GM12878 (cell line): ENCODE measurements around the gene SYT1.

Source experiments
- ATF3 ChIP-seq: IDR thresholded peaks from 2 replicates; pipeline ENCODE4 v1.6.1; 2011; ENCODE audit warnings: low read depth, mild to moderate bottlenecking, low read length, moderate library complexity, borderline replicate concordance; ENCODE audit errors: extremely low read depth
- ATF7 ChIP-seq: fragments of 450-650 bp; IDR thresholded peaks from 2 replicates; pipeline ENCODE4 v1.6.1; 2016; ENCODE audit warnings: low read depth, mild to moderate bottlenecking
- BACH1 ChIP-seq: fragments of 450-650 bp; IDR thresholded peaks from 2 replicates; pipeline ENCODE4 v1.6.1; 2017; ENCODE audit warnings: mild to moderate bottlenecking, borderline replicate concordance
- CTCF ChIP-seq, 3 experiments: IDR thresholded peaks in 2 of 3; conservative IDR thresholded peaks in 1 of 3; 2 replicates each; pipeline ENCODE4 v1.5.1; 2011; ENCODE audit warnings: low read depth in 3 of 3, low read length in 3 of 3, mild to moderate bottlenecking in 3 of 3, control low read depth in 2 of 3, moderate library complexity in 2 of 3, inconsistent platforms in 1 of 3, mixed read lengths in 1 of 3; ENCODE audit not compliant: control insufficient read depth in 2 of 3, insufficient read depth in 1 of 3; ENCODE audit errors: extremely low read depth in 1 of 3
- EGR1 ChIP-seq, 2 experiments: IDR thresholded peaks; 1 replicate in 1 of 2; 2 replicates in 1 of 2; pipeline ENCODE4 v1.6.1; 2011 to 2012; ENCODE audit warnings: low read depth in 2 of 2, low read length in 2 of 2, borderline replicate concordance in 1 of 2, mild to moderate bottlenecking in 1 of 2, moderate library complexity in 1 of 2
- ETV6 ChIP-seq, 2 experiments: fragments of 450-650 bp in 1 of 2; IDR thresholded peaks in 1 of 2; conservative IDR thresholded peaks in 1 of 2; 2 replicates each; pipeline ENCODE4 v1.6.1; 2014; ENCODE audit warnings: antibody characterized with exemption in 1 of 2, borderline replicate concordance in 1 of 2, low read depth in 1 of 2, mild to moderate bottlenecking in 1 of 2, moderate library complexity in 1 of 2
- IKZF1 ChIP-seq: fragments of 450-650 bp; conservative IDR thresholded peaks from 2 replicates; pipeline ENCODE4 v1.6.1; 2017; ENCODE audit warnings: antibody characterized with exemption, mild to moderate bottlenecking
- PBX3 ChIP-seq: IDR thresholded peaks from 2 replicates; pipeline ENCODE4 v1.6.1; 2011; ENCODE audit warnings: mild to moderate bottlenecking, low read depth, low read length, moderate library complexity; ENCODE audit not compliant: insufficient replicate concordance
- POLR2A ChIP-seq: IDR thresholded peaks from 2 replicates; pipeline ENCODE4 v1.6.1; 2011; ENCODE audit warnings: low read depth, mild to moderate bottlenecking, low read length
- POLR2AphosphoS2 ChIP-seq: IDR thresholded peaks from 2 replicates; pipeline ENCODE4 v1.6.1; 2011; ENCODE audit warnings: low read depth, mild to moderate bottlenecking, low read length, improper control_type of control experiment, moderate library complexity
- POLR2AphosphoS5 ChIP-seq: IDR thresholded peaks from 2 replicates; pipeline ENCODE4 v1.6.1; 2011; ENCODE audit warnings: mild to moderate bottlenecking, low read length, inconsistent platforms
- SIN3A ChIP-seq: IDR thresholded peaks from 2 replicates; pipeline ENCODE4 v1.6.1; 2012; ENCODE audit warnings: low read depth, low read length, improper control_type of control experiment
- SMAD5 ChIP-seq: IDR thresholded peaks from 2 replicates; pipeline ENCODE4 v1.6.1; 2016; ENCODE audit warnings: antibody characterized with exemption, low read depth
- SUPT20H ChIP-seq: IDR thresholded peaks from 2 replicates; pipeline ENCODE4 v1.6.1; 2011; ENCODE audit warnings: low read depth, mild to moderate bottlenecking, low read length, moderate library complexity, borderline replicate concordance; ENCODE audit not compliant: control insufficient read depth

- no peak for TF ChIP-seq SUPT20H
- TF ChIP-seq POLR2AphosphoS5 = no peak
- TF ChIP-seq ATF7 = no peak
- no peak for TF ChIP-seq ETV6 (conservative IDR thresholded peaks at IDR 0.05 in 1 of 2, IDR thresholded peaks at IDR 0.05 in 1 of 2; ENCODE audit: borderline replicate concordance in 1 of 2, low read depth in 1 of 2)
- no peak for TF ChIP-seq PBX3
- TF ChIP-seq CTCF (IDR thresholded peaks at IDR 0.05 in 2 of 3, conservative IDR thresholded peaks at IDR 0.05 in 1 of 3; ENCODE audit: control insufficient read depth in 2 of 3, extremely low read depth in 1 of 3, insufficient read depth in 1 of 3, low read depth in 3 of 3, low read length in 3 of 3) = no peak
- no peak for TF ChIP-seq IKZF1
- TF ChIP-seq EGR1 (IDR thresholded peaks at IDR 0.05; ENCODE audit: borderline replicate concordance in 1 of 2, low read depth in 2 of 2, low read length in 2 of 2) = no peak
- no peak for TF ChIP-seq ATF3
- no peak for TF ChIP-seq BACH1
- TF ChIP-seq POLR2AphosphoS2 = no peak
- TF ChIP-seq SIN3A = no peak
- TF ChIP-seq SMAD5 = no peak
- no peak for TF ChIP-seq POLR2A
Observed at GRCh38 chr12:79250960-79251755, 386.6 kb downstream of the SYT1 start.
